GM18909 (cell line): ENCODE measurements around the gene PLAC1.

ENCODE experiments used
- ATAC-seq: cut with Tn5 transposase; IDR thresholded peaks from one replicate; pipeline ENCODE4 v1.9.1; 2021; ENCODE audit warnings: mild to moderate bottlenecking; ENCODE audit not compliant: unreplicated experiment, poor library complexity

Gene PLAC1

DNA sequence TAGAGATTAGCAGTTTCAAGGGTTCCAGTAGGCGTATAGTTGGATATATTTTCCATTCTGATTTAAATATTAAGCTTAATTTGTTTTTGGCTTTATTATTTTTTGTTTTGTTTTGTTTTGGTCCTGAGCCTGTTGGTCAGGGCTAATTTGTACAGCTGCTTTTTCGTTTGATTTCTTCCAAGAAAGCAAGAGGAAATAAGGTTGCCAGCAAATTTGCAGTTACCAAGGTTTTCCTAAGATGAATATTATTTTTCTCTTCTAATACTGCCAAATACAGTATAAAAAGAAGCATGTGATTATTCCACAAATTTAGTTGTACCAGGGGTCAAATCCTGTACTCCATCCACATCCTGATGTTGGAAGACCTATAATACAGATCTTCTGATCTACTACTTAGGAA, 24.9 kb downstream of the PLAC1 start:
- ATAC-seq: no peak

DNA sequence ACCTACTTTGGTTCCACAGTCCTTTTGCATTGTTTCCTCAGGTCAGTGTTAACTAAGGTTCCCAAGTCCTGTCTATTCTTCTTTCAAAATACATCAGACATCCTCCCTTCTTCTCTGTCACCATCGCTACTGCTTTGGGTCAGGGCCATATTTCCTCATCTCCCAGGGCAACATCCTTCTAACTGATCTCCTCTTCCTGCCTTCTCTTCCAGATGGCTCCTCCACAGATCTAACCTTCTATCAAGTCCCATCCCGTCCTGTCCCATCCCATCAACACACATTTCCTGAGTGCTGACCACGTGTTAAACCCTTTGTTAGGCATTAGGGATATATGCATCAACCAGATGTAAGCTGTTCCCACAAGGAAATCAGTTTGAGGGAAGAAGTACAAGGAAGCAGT, 25.9 kb downstream of the PLAC1 start:
- no peak for ATAC-seq

DNA sequence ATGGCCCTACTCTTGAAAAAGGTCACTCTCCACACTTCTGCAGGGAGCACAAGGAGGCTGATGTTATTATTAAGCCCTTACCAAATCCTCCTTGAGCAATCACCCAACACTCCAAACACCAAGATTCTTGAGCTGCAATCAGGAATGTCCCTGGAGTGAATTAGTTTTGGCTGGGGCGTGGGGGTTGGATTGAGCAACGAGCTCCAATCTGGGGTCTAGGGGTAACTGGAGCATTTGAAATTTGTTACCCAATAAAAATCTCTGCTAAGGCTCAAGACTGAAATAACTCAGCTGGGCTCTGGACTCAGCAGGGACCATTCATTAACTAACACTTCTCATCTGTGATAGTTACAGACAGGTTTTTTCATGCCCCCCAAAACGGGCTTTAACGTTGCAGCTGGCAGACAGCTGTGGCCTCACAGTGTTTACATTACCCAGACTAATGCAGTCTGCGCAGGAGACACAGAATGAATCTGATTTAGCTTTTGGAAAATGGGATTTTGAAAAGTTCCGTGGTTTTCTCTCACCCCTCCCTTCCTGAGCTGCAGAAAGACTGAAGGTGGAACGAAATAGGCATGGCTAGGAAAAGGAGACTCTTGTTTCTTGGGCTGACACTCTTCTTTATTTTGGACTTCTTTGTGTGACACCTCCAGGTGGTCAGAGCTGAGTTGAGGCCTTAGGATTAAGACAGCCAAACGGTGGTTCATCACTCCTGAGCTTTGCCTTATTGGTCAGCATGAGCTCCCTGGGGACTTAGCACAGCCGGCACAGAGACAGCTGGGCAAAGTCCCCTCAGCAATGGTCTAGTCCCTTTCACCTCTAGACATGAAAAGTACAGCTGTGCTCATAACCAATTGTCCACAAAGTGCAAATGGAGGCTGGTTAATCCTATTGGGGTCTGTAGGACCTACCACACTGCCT, 26.6 kb downstream of the PLAC1 start:
- no peak for ATAC-seq

DNA sequence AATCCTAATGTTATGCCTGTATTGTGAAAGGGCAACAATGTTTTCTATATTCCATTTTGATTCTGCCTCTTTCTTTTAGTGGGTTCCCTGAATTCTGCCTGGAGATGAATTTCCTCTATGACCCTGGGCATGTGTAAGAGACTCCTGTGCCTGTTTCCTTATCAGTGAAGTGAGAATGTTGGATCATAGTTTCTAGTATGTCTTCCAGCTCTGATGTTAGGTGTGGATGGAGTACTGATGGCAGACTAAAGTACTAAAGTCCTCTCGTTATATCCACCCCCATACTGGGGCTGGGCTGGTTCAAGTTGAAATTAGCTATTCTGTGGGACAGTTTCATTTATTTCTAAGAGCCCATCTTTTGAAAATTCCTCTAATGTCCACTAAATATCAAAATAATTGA, 29.6 kb downstream of the PLAC1 start:
- ATAC-seq: no peak

DNA sequence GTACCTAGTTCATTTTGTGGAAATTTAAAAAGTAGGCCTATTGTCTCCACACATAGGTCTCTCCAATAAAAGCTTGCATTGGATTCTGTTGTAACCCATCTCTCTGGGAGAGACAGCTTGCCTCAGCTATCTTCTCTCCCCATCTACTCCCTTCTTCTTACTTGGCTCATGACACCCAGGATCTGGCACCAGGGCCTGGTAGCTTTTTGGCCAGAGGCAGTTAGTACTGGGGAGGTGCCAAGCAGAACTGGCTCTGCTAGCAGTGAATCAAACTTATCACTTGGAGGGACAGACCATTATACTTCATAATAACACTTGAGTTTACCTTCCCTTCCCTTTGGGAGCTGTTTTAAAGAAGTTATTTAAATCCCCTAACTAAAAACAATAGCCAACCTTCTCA, 31.8 kb downstream of the PLAC1 start:
- ATAC-seq: no peak

GRCh38 chrX:134625315-134625718, 33.0 kb downstream of the PLAC1 start:
- no peak for ATAC-seq

DNA sequence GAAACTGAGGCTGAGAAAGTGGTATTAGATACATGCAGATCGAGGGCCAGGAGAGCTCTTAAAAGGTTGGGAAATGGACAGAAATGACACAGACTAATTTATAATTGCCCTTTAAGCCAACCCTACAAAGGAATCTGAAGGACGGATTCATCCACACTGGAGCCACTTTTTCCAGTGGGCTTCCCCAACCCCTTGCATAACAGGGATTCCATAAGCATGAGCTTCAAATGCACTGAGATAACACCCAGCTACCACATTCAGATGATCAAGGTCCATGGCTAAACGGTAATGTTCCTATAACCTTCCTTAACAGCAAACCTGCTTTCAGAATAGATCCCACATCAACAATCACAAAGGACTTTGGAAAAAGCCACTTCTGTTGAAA, 34.2 kb downstream of the PLAC1 start:
- ATAC-seq: no peak

- no peak for ATAC-seq
Measured at GRCh38 chrX:134623293-134624045, 34.8 kb downstream of the PLAC1 start.

DNA sequence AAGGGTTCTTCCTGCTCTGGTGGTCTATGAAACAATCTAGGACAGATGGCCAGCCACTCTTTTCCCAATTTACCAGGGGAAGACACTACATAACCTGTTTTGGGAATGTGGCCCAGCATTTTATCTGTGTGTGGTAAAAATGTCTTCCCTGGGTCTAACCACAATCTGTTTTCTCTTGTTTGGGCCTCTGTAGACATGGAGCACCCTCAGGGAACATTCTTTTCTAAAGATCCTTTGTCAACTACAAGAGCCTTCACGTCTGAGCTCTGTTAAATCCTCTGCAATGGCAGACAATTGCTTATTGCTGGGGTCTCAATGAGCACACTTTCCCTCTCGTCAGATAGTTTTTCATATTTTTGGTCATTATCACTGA, 35.5 kb downstream of the PLAC1 start:
- ATAC-seq: no peak

DNA sequence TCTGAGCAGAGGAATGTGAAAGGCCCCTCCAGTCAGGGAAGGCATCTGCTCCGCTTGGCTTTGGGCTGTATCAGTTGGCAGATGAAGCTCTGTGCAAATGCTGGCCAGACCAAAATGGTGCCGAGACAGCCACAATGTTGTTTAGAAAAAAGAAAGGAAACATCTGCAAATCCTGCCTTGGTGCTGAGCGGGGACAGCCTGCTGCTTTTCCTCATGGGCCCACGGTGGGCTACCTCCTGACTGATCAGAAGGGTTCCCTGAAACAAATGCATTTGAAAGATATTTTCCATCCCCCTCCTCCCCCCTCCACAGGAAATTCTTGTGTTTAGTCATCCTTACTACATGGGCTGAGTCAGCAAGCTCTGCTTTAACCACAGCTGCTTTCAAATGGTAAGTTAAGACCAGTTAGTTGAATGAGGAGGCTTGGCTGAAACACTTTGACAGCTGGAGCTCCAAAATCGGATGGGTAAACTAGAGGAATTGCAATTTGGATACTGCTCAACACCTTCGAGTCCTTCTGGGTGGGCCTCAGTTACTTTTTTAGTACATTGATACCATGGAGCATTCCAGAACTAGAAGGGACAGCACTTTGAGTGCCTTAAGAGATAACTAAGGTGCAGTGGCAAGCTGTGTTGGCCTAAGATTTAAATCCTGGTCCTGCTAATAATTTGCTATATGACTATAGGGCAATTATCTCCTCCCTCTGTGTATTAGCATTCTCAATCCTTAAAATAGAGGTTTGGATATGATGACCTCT, 36.0 kb downstream of the PLAC1 start:
- ATAC-seq: peak; percentile 94

DNA sequence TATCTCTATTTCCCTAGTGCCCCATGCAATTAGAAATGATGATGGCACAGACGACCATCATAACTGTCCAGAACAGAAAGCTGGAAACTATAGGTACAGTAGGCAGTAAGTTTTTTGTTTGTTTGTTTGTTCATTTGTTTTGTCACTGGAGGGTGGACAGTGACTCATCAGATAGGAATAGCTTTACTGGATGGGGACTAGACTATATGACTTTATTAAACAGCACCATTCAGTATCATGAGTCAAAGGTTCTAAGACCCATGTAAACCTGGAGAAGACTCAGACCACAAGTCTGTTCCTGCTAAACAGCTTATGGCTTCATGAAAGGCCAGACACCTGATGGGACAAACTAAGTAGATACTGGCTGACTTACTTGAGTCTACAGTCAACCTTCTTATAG, 38.4 kb downstream of the PLAC1 start:
- ATAC-seq: no peak

GRCh38 chrX:134613396-134613795, 44.9 kb downstream of the PLAC1 start:
- ATAC-seq: no peak

DNA sequence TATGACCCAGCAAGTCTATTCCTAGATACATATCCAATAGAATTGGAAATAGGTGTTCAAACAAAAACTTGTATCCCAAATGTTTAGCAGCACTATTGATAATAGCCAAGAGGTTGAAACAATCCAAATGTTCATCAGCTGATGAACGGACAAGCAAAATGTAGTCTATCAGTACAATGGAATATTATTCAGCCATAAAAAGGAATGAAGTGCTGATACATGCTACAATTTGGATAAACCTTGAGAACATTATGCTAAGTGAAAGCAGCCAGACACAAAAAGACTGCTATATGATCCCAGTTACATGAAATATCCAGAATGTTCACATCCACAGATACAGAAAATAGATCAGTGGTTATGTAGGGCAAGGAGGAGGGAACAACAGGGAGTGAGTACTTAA, 50.1 kb downstream of the PLAC1 start:
- ATAC-seq: no peak

DNA sequence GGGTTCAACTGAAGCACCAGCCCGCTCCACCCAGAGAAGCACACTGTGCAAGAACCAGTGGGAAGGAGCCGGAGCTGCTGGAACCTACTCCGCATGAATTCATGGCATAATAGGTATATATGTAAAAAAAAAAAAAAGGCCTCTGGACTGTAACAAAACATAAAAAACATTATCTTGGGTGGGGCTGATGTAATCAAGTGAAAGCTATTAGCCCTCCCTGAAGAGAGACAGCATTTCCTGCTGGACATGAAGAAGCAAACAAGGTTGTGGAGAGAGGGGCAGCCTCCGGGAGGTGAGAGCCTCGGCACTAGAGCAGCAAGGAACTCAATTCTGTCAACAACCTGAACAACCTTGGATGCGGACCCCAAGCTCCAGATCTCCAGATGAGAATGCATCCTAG, 50.7 kb downstream of the PLAC1 start:
- no peak for ATAC-seq

DNA sequence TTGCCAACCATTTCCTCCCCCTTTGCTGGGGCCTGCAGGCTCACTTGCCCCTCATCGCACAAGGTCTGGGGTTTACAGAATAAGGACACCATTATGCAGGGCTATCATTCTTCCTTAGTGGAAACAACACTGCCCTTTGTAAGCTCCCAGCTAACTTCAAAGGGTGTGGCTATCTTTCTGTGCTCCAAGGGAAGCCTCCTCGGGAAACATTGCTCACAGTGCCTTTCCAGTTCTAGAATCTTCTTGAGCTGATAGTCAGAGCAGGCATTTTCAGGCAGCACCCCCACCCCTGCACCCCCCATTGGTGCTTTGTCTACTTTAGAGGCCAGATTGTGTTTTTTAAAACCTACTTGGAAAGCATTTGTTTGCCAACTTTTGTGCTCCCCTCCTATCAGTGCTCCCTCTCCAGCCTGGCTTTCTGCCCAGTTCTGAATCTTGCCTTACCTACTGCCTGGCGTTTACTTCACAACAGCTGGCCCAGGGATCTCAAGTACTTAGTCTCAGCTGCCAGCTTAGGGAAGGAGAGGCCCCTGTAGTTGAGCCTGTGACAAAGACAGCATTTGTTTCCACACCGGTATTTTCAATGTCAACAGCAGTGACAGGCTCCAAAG, 53.5 kb downstream of the PLAC1 start:
- ATAC-seq: no peak

DNA sequence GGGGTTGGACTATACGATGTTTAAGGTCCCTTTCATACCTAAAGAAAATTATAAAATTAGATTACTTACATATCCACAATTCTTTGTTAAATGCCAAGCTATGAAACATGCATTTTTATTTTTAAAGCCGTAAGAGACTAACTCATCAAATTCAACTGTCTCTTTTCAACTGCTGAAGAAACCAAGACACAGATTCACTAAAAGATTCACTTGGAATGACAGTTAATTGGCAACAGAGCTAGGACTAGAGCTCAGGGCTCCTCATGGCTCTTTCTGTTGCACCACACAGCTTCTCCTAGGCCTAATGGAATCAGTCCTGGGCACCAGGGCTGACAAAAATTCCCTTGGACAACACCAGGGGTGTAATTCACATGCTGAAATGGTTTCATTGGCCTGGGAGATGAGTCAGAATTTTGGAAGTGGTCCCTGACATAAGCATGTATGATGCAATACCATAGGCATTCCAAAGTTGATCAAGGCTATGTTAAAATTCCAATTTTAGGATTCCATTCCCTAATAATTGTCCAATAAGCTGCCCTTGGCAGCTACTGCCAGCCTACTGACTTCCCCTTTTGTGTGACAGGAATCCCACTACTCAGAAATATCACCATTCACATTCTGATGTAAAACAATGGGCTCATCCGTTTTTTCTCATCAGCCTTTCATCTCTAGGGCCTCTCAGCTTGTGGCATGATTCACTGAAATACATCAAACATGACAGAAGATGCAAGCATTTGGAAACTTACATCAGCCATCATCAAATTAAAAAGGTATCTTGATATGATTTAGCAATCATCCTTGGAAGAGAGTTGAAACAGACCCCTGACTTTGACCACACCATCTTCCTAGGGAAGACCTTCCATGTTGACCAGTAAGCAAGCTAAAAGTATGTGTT, 54.2 kb downstream of the PLAC1 start:
- ATAC-seq: no peak

DNA sequence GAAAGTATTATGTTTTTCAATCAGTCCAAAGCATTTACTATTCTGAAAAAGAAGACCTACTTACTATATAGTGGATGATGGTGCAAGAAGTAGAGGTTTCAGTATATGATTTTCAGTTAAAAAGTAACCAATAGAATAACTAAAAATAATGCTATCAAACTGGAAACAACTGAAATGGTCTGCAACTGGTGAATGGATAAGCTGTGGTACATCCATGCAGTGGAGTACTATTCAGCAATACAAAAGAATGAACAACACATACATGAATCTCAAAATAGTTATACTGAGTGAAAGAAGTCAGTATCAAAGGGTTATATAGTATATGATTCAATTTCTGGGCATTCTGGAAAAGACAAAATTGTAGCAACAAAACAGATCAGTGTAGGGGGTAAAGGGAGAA, 55.9 kb downstream of the PLAC1 start:
- no peak for ATAC-seq

GRCh38 chrX:134601240-134601765, 57.0 kb downstream of the PLAC1 start:
- no peak for ATAC-seq

- ATAC-seq: no peak
Measured at GRCh38 chrX:134600714-134601113, 57.6 kb downstream of the PLAC1 start.
